ENCODE results near the gene TRIP10. TPM values are rescaled to one million over a fixed set of nuclear protein-coding genes. Genes with fewer than 3 reads are reported as not detected.

TRIP10 gene
- total RNA-seq, 2 donors from 2014 or later = 23.1 to 31.9 TPM

DNA sequence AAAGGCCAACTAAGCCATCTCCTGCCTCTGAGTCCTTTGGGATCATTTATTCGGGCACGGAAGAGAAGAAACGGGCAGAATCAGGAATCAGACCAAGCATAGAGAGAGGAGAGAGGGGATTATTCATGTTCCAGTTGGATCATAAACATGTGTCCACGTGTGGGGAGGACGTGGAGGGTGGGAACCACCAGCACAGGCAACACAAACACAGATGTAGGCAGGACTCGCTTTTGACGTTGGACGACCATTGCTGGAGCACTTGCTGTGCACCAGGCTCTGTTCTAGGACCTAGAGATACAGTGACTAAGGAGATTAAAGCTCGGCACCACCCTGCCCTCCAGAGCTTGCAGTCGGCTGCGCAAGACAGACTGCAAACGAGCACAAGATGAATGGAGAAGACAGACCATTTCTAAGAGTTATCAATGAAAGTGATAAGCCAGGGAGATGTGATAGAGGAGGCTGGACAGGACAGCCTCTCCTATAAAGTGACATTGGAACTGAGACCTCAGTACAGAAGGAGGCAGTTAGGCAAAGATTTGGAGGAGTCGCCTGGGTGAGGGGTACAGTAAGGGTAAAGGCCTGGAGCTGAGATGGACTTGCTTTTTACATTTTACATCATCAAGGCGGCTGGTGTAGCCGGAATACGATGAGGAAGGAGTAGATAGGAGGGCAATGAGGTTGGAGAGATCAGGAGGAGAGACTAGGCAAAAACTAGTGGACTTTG lies 27.0 kb downstream of the TRIP10 start:
- Histone ChIP-seq H3K27ac (peak overlapping the region; percentile 87 to 93 (median 91)), H3K9me3 (no peaks in the 10 kb centered on the region), H3K4me1 (peaks cover 39% of the 10 kb centered on the region), H3K36me3 (replicated peaks in 1 of 2; ENCODE audit: insufficient read depth in 1 of 2, low read depth in 2 of 2) (no peaks in the 10 kb centered on the region), H3K27me3 (no peaks in the 10 kb centered on the region), H3K4me3 (peak overlapping the region; percentile 21 to 41)
- intact Hi-C loops (cut with DNase I) = no loop called here
- TF ChIP-seq CTCF (IDR thresholded peaks at IDR 0.05) (no peak), POLR2A (IDR thresholded peaks at IDR 0.05) (no peak)
- 6 to 11% methylated on average over 16 of the region's 16 CpGs for WGBS, 2 donors
- DNase-seq (peak in 1 of 4 donors; percentile 18), ATAC-seq (no peak)

GRCh38 chr19:6767081-6767356 lies 27.5 kb downstream of the TRIP10 start:
- peak overlapping the region; percentile 21 to 41 for H3K4me3 ChIP-seq
- H3K9me3 ChIP-seq = no peaks in the 10 kb centered on the region
- H3K36me3 ChIP-seq (replicated peaks in 1 of 2; ENCODE audit: insufficient read depth in 1 of 2, low read depth in 2 of 2) = no peaks in the 10 kb centered on the region
- peak in 1 of 4 donors; percentile 61 for DNase-seq
- H3K4me1 ChIP-seq = peaks cover 39% of the 10 kb centered on the region
- H3K27me3 ChIP-seq = no peaks in the 10 kb centered on the region
- ATAC-seq = peak; percentile 36
- peak overlapping the region; percentile 87 to 93 (median 91) for H3K27ac ChIP-seq
- no peak for TF ChIP-seq POLR2A (IDR thresholded peaks at IDR 0.05)
- TF ChIP-seq CTCF (IDR thresholded peaks at IDR 0.05) = no peak
- intact Hi-C loops (cut with DNase I) = no loop called here
- 0% methylated on average over 7 to 15 of the region's 15 CpGs for WGBS, 2 donors

DNA sequence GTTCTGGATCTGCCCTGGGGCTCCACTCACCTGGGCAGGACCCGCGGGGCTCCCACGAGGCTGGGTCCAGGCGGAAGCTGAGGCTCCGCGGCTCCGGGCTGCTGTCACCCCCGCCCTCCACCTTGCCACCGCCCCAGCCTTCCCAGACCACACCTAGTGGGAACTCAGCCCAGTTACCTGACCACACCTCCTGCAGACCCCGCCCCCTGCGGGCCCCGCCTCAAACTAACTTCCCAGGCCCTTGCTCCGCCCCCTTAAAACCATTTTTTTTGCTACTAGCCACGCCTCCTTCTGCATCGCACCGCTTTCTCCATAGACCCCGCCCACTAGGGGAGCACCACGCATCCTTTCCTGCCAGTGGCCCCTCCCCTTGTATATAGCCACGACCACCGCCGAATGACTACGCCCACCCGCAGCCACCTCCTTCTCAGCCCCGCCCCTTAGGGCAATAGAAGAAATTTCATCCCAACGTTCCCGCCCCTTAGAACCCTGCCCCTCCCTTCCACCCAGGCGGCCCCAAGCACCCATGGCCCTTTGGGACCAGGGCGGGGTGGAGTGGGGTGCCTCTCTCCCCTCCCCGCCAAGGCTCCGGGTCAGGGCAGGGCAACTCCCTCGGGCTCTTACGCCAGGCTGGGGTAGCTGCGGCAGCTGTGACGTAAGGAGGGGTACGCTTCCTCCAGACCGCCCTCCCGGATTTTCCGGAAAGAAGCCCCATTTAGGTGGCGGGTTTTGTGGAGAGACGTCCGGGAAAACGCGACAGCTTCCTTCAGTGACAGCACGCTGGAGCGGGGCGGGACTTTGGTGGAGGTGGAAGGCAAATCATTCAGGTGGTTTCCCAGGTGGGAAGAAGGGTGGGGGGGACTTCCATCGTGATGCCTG lies 28.1 kb downstream of the TRIP10 start, which contains the start of gene SH2D3A:
SH2D3A (minus strand) TSS at position 79 of the 879 bp plus-strand sequence. CDS start 3,687 bp downstream, outside the sequence.
- H3K36me3 ChIP-seq (replicated peaks in 1 of 2; ENCODE audit: insufficient read depth in 1 of 2, low read depth in 2 of 2) = no peaks in the 10 kb centered on the region
- peak within 1 kb of the TSS; percentile 87 to 93 (median 91) for H3K27ac ChIP-seq
- H3K9me3 ChIP-seq = no peaks in the 10 kb centered on the region
- peak within 1 kb of the TSS; percentile 21 to 41 for H3K4me3 ChIP-seq
- WGBS, 2 donors = 5 to 9% methylated on average over 32 to 46 of the region's 47 CpGs
- ATAC-seq (peak; percentile 87), DNase-seq (peak; percentile 95 to 97 (median 96))
- intact Hi-C loops (cut with DNase I) = no loop called here
- peaks cover 39% of the 10 kb centered on the region for H3K4me1 ChIP-seq
- no peaks in the 10 kb centered on the region for H3K27me3 ChIP-seq
- TF ChIP-seq CTCF (IDR thresholded peaks at IDR 0.05) (peak in 3 of 7 experiments; percentile 11 to 28 (median 20)), POLR2A (IDR thresholded peaks at IDR 0.05) (peak; percentile 84 to 95 (median 95))

- intact Hi-C loops (cut with DNase I) = no loop called here
- peaks cover 39% of the 10 kb centered on the region for H3K4me1 ChIP-seq
- H3K27ac ChIP-seq = peak overlapping the region; percentile 45 to 93 (median 88)
- H3K4me3 ChIP-seq = no peak overlapping the region
- ATAC-seq = no peak
- no peaks in the 10 kb centered on the region for H3K9me3 ChIP-seq
- WGBS, 2 donors = 57 to 65% methylated on average over 8 of the region's 8 CpGs
- DNase-seq = no peak
- H3K27me3 ChIP-seq = no peaks in the 10 kb centered on the region
- no peaks in the 10 kb centered on the region for H3K36me3 ChIP-seq (replicated peaks in 1 of 2; ENCODE audit: insufficient read depth in 1 of 2, low read depth in 2 of 2)
- TF ChIP-seq POLR2A (IDR thresholded peaks at IDR 0.05) (no peak), CTCF (IDR thresholded peaks at IDR 0.05) (no peak)
Measured at GRCh38 chr19:6768236-6768785, 28.8 kb downstream of the TRIP10 start.
